Measurements from ENCODE around the gene ZBTB32. TPM values are rescaled to one million over a fixed set of nuclear protein-coding genes. Genes with fewer than 3 reads are reported as not detected.

The ZBTB32 gene
- total RNA-seq, 4 donors from 2014 or later = 0.38 TPM; not detected in 3

DNA sequence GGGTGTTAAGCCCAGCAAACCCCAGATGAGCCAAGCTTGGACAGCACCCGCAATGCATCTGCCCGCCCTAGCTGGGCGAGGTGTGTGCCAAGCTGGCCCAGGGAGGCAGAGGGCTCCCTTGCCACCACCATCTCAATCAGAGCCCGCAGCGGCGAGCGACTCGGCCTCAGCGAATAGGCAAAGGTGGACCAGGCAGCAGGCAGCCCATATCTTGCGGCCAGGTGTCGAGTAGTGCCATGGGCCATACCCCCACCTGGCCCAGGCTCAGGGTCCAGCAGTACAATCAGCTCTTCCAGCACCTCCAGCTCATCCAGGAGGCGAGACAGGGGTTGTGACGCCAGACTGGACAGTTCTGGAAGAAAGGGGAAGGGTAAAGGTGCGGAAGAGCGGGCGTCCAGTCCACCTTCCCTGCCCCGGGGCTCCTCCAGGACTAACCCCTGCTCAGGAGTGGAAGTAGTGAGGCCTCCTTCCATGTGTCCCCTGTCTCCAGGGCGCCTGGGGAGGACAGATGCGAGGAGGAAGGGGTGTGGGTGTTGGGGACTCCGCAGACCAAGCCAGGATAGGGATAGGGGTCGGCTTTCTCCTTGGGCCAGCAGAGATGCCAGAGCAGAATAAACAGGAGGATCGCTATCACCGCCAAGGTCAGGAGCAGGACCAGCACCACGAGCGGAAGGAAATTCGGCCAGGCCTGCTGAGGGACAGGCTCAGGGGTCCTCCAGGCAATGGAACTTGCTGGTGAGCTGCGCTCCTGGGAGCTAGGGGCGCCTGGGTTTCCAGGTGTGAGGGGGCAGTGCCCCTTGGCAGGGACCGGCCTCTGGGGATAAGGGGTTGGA, 35.1 kb downstream of the ZBTB32 start:
- Histone ChIP-seq H3K36me3 (peaks cover 18 to 61% (median 27%) of the 10 kb centered on the region in 3 donors), H3K4me3 (peak overlapping the region; percentile 46 to 74 (median 60)), H3K27ac (peak overlapping the region; percentile 61 to 92 (median 82)), H3K27me3 (no peaks in the 10 kb centered on the region), H3K9me3 (no peaks in the 10 kb centered on the region), H3K4me1 (peaks cover 19 to 50% (median 21%) of the 10 kb centered on the region in 3 donors)
- WGBS, 2 donors = 80 to 87% methylated on average over 1 to 9 of the region's 29 CpGs
- TF ChIP-seq, protein P1, sequence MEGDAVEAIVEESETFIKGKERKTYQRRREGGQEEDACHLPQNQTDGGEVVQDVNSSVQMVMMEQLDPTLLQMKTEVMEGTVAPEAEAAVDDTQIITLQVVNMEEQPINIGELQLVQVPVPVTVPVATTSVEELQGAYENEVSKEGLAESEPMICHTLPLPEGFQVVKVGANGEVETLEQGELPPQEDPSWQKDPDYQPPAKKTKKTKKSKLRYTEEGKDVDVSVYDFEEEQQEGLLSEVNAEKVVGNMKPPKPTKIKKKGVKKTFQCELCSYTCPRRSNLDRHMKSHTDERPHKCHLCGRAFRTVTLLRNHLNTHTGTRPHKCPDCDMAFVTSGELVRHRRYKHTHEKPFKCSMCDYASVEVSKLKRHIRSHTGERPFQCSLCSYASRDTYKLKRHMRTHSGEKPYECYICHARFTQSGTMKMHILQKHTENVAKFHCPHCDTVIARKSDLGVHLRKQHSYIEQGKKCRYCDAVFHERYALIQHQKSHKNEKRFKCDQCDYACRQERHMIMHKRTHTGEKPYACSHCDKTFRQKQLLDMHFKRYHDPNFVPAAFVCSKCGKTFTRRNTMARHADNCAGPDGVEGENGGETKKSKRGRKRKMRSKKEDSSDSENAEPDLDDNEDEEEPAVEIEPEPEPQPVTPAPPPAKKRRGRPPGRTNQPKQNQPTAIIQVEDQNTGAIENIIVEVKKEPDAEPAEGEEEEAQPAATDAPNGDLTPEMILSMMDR (IDR thresholded peaks at IDR 0.05) = no peak
- TF ChIP-seq POLR2A (IDR thresholded peaks at IDR 0.05) = no peak
- no peak for DNase-seq
- intact Hi-C loops (cut with DNase I) = no loop called here

DNA sequence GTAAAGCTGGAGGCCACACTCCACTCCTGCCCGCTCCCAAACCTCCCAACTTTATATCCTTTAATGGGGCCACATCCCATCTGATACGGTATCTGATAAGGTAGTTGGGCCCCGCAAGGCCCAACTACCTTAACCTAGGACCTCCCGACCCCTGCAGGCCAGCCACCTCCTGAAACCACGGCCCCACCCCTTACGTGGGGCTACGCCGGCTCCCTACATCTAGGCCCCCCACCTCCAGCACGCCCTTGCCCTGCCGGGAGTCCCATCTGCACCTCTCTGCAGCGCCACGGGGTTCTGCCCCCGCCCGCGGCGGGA, 35.7 kb downstream of the ZBTB32 start:
- Histone ChIP-seq H3K4me3 (peak overlapping the region; percentile 46 to 74 (median 60)), H3K4me1 (peaks cover 20 to 53% (median 22%) of the 10 kb centered on the region in 3 donors), H3K36me3 (peaks cover 15 to 55% (median 27%) of the 10 kb centered on the region in 3 donors), H3K27ac (peak overlapping the region; percentile 61 to 92 (median 82)), H3K27me3 (no peaks in the 10 kb centered on the region), H3K9me3 (no peaks in the 10 kb centered on the region)
- DNase-seq = no peak
- 7 to 8% methylated on average over 3 to 4 of the region's 16 CpGs for WGBS, 2 donors
- TF ChIP-seq, protein P1 (IDR thresholded peaks at IDR 0.05) = no peak
- TF ChIP-seq POLR2A (IDR thresholded peaks at IDR 0.05) = no peak
- intact Hi-C loops (cut with DNase I) = no loop called here

DNA sequence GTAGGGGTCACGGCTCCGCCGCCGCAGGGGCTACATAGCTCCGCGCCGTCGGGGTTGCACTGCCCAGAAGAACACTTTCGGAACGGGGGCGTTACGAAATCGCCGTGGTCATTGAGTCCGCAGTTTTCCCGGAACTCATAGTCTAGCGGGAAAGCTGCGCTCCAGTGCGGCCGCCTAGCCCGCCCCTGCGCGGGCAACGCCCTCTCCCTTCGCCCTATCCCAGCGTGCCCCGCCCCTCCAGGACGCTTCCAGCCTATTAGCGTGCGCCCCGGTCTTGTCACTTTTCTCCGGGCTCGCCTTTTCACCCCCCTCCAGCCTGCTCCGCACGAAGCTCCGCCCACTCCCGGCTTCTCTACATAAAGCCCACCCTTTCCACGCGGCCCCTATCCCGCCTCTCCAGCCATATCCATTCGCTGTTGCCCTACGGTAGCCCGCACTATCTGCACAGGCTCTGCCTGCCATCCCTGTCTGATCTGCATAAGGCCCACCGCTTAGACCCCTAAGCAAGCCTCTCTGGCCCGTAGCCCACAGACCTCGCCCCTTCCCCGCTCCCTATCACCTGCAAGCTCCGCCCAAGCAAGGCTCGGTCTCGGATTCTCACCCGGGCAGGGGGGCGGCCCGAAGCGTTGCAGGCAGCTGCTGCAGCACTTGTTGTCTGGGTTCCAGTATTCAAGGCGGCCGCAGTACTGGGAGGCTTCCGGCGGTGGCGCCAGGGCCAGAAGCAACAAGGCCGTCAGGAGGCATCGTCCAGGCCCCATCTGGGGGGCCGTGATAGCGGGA, 36.3 kb downstream of the ZBTB32 start:
- intact Hi-C loops (cut with DNase I) = no loop called here
- H3K4me3 ChIP-seq = peak overlapping the region; percentile 46 to 74 (median 60)
- no peaks in the 10 kb centered on the region for H3K9me3 ChIP-seq
- H3K27me3 ChIP-seq = no peaks in the 10 kb centered on the region
- peak; percentile 91 for DNase-seq
- H3K36me3 ChIP-seq = peaks cover 10 to 50% (median 27%) of the 10 kb centered on the region in 3 donors
- TF ChIP-seq, protein P1 (IDR thresholded peaks at IDR 0.05) = peak in 1 of 6 experiments; percentile 29
- peak in 1 of 4 donors; percentile 51 for TF ChIP-seq POLR2A (IDR thresholded peaks at IDR 0.05)
- peaks cover 20 to 54% (median 22%) of the 10 kb centered on the region in 3 donors for H3K4me1 ChIP-seq
- 0% methylated on average over 25 to 36 of the region's 63 CpGs for WGBS, 2 donors
- H3K27ac ChIP-seq = peak overlapping the region; percentile 69 to 92 (median 82)

DNA sequence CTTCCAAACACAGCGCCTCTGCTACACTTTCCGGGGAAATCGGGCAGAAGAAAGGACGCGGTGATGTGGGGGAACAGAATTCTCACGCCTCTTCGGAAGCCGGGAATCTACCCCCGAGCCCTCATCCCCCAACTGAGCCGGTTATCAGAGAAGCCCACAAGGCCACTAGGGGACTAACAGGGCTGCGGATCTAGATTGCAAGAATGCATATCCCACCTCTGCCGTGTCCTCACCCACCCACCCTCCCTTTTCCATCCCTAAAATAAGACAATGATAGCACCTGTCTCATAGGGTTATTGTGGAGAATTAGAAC, 36.8 kb downstream of the ZBTB32 start:
- Histone ChIP-seq H3K9me3 (no peaks in the 10 kb centered on the region), H3K27ac (peak overlapping the region; percentile 69 to 92 (median 82)), H3K36me3 (peaks cover 7 to 44% (median 27%) of the 10 kb centered on the region in 3 donors), H3K27me3 (no peaks in the 10 kb centered on the region), H3K4me3 (peak overlapping the region; percentile 46 to 74 (median 60)), H3K4me1 (peaks cover 20 to 59% (median 26%) of the 10 kb centered on the region in 3 donors)
- WGBS, 2 donors = 0 to 6% methylated on average over 6 to 12 of the region's 12 CpGs
- intact Hi-C loops (cut with DNase I) = no loop called here
- TF ChIP-seq POLR2A (IDR thresholded peaks at IDR 0.05) = no peak
- TF ChIP-seq, protein P1 (IDR thresholded peaks at IDR 0.05) = no peak
- no peak for DNase-seq
